H9 (cell line): Measurements from ENCODE around the gene DCTN5. TPM values are rescaled to one million over a fixed set of nuclear protein-coding genes. Genes with fewer than 3 reads are reported as not detected.

Experiments
- DNase-seq: peaks from one replicate; pipeline ENCODE4 v3.0.0-alpha.2; 2017
- H2AFZ ChIP-seq: one replicate; pipeline ENCODE4 v1.6.1; 2013; ENCODE audit warnings: mild to moderate bottlenecking, low read length, control low read depth, moderate library complexity
- H2AK5ac ChIP-seq: 2 replicates; pipeline ENCODE4 v1.6.1; 2013; ENCODE audit warnings: low read length, control low read depth, mixed read lengths; ENCODE audit not compliant: insufficient read length
- H2BK120ac ChIP-seq: one replicate; pipeline ENCODE4 v1.6.1; 2013; ENCODE audit warnings: low read depth, mild to moderate bottlenecking, low read length, control low read depth, inconsistent platforms; ENCODE audit not compliant: poor library complexity, severe bottlenecking
- H2BK12ac ChIP-seq: 2 replicates; pipeline ENCODE4 v1.6.1; 2013; ENCODE audit warnings: low read length, control low read depth, mixed read lengths, low read depth; ENCODE audit not compliant: insufficient read length
- H2BK15ac ChIP-seq: 2 replicates; pipeline ENCODE4 v1.6.1; 2013; ENCODE audit warnings: low read depth, low read length, control low read depth
- H2BK20ac ChIP-seq: one replicate; pipeline ENCODE4 v1.6.1; 2013; ENCODE audit warnings: low read depth, mild to moderate bottlenecking, low read length, control low read depth, inconsistent platforms; ENCODE audit not compliant: poor library complexity, severe bottlenecking
- H2BK5ac ChIP-seq: 2 replicates; pipeline ENCODE4 v1.6.1; 2013; ENCODE audit warnings: low read length, control low read depth, mixed read lengths; ENCODE audit not compliant: insufficient read length
- H3K14ac ChIP-seq: 2 replicates; pipeline ENCODE4 v1.6.1; 2013; ENCODE audit warnings: low read length, control low read depth; ENCODE audit not compliant: insufficient read depth
- H3K18ac ChIP-seq: 2 replicates; pipeline ENCODE4 v1.6.1; 2013; ENCODE audit warnings: low read depth, mild to moderate bottlenecking, mixed read lengths, low read length, control low read depth; ENCODE audit not compliant: insufficient read length
- H3K23ac ChIP-seq: 2 replicates; pipeline ENCODE4 v1.6.1; 2013; ENCODE audit warnings: low read length, control low read depth, mixed read lengths, low read depth; ENCODE audit not compliant: insufficient read length
- H3K23me2 ChIP-seq: 2 replicates; pipeline ENCODE4 v1.6.1; 2013; ENCODE audit warnings: low read depth, mild to moderate bottlenecking, mixed read lengths, low read length, control low read depth; ENCODE audit not compliant: insufficient read length, poor library complexity, severe bottlenecking
- H3K27ac ChIP-seq: 2 replicates; pipeline ENCODE4 v1.5.1; 2013; ENCODE audit warnings: low read length, control low read depth, mixed read lengths, low read depth; ENCODE audit not compliant: insufficient read length
- H3K27me3 ChIP-seq: 2 replicates; pipeline ENCODE4 v1.6.1; 2013; ENCODE audit warnings: low read length, control low read depth, inconsistent platforms; ENCODE audit not compliant: insufficient read depth
- H3K4ac ChIP-seq: 2 replicates; pipeline ENCODE4 v1.6.1; 2013; ENCODE audit warnings: low read depth, mild to moderate bottlenecking, control low read depth, inconsistent platforms, low read length, moderate library complexity
- H3K4me1 ChIP-seq: 2 replicates; pipeline ENCODE4 v1.6.1; 2013; ENCODE audit warnings: low read length, control low read depth, inconsistent platforms; ENCODE audit not compliant: insufficient read depth
- H3K4me2 ChIP-seq: 2 replicates; pipeline ENCODE4 v1.6.1; 2013; ENCODE audit warnings: low read length, control low read depth, mixed read lengths; ENCODE audit not compliant: insufficient read length, insufficient read depth
- H3K56ac ChIP-seq: 2 replicates; pipeline ENCODE4 v1.6.1; 2013; ENCODE audit warnings: low read depth, mild to moderate bottlenecking, mixed read lengths, low read length, control low read depth; ENCODE audit not compliant: insufficient read length
- H3K79me1 ChIP-seq: 2 replicates; pipeline ENCODE4 v1.6.1; 2013; ENCODE audit warnings: low read depth, mild to moderate bottlenecking, moderate library complexity, low read length, control low read depth, inconsistent platforms; ENCODE audit not compliant: insufficient read depth, poor library complexity, severe bottlenecking
- H3K79me2 ChIP-seq: 2 replicates; pipeline ENCODE4 v1.6.1; 2013; ENCODE audit warnings: low read length, control low read depth, inconsistent platforms; ENCODE audit not compliant: insufficient read depth
- H3K9ac ChIP-seq: 2 replicates; pipeline ENCODE4 v1.6.1; 2013; ENCODE audit warnings: low read length, control low read depth, mixed read lengths; ENCODE audit not compliant: insufficient read length; ENCODE audit errors: extremely low read depth
- H3K9me3 ChIP-seq: one replicate; pipeline ENCODE4 v1.6.1; 2013; ENCODE audit warnings: low read depth, low read length, inconsistent platforms; ENCODE audit not compliant: control insufficient read depth
- H3T11ph ChIP-seq: one replicate; pipeline ENCODE4 v1.6.1; 2013; ENCODE audit warnings: mild to moderate bottlenecking, low read length, control low read depth, inconsistent platforms
- H4K20me1 ChIP-seq: one replicate; pipeline ENCODE4 v1.6.1; 2013; ENCODE audit not compliant: control insufficient read depth, insufficient read length, insufficient read depth
- H4K5ac ChIP-seq: 2 replicates; pipeline ENCODE4 v1.6.1; 2013; ENCODE audit warnings: low read depth, mild to moderate bottlenecking, mixed read lengths, low read length, control low read depth; ENCODE audit not compliant: insufficient read length
- H4K8ac ChIP-seq: replicated peaks from 2 replicates; pipeline ENCODE4 v1.6.1; 2013; ENCODE audit warnings: low read length, control low read depth, mixed read lengths, low read depth; ENCODE audit not compliant: insufficient read length
- H4K91ac ChIP-seq: 2 replicates; pipeline ENCODE4 v1.6.1; 2013; ENCODE audit warnings: low read depth, mild to moderate bottlenecking, moderate library complexity, mixed read lengths, low read length, control low read depth; ENCODE audit not compliant: insufficient read length
- H3K27ac Mint-ChIP-seq, 3 experiments: 2 replicates in 2 of 3; 3 replicates in 1 of 3; pipeline ENCODE4 v1.8.0; 2020 to 2021; ENCODE audit warnings: mixed read lengths in 3 of 3, mild to moderate bottlenecking in 1 of 3, moderate library complexity in 1 of 3
- H3K27me3 Mint-ChIP-seq: 2 replicates; pipeline ENCODE4 v1.8.0; 2021; ENCODE audit warnings: low read depth, mild to moderate bottlenecking, moderate library complexity, mixed read lengths
- H3K36me3 Mint-ChIP-seq, 3 experiments: 2 replicates in 2 of 3; 3 replicates in 1 of 3; pipeline ENCODE4 v1.8.0; 2020 to 2021; ENCODE audit warnings: low read depth in 3 of 3, mixed read lengths in 3 of 3; ENCODE audit not compliant: insufficient read depth in 1 of 3
- H3K4me1 Mint-ChIP-seq, 2 experiments: 2 replicates each; pipeline ENCODE4 v1.8.0; 2020; ENCODE audit warnings: mixed read lengths in 2 of 2
- H3K4me3 Mint-ChIP-seq, 2 experiments: 2 replicates in 1 of 2; 3 replicates in 1 of 2; pipeline ENCODE4 v1.8.0; 2020 to 2021; ENCODE audit warnings: mild to moderate bottlenecking in 2 of 2, mixed read lengths in 2 of 2, moderate library complexity in 1 of 2
- H3K9me3 Mint-ChIP-seq, 2 experiments: 2 replicates in 1 of 2; 3 replicates in 1 of 2; pipeline ENCODE4 v1.8.0; 2020; ENCODE audit warnings: mild to moderate bottlenecking in 2 of 2, mixed read lengths in 2 of 2, moderate library complexity in 1 of 2
- WGBS: extraction: QIAGEN DNeasy Blood & Tissue Kit; methylation state at CpG from one replicate; pipeline ENCODE4 v1.1.7; 2013; ENCODE audit warnings: missing lambda C conversion rate, low lambda C conversion rate, mixed read lengths; ENCODE audit not compliant: insufficient read length; ENCODE audit errors: extremely low coverage; 5-methylcytosine and 5-hydroxymethylcytosine counted together
- total RNA-seq: library from RNA; stranded (reverse); gene quantifications from 2 replicates; pipeline ENCODE4 v1.2.1, GENCODE V29; 2021
- TF ChIP-seq, protein P1 (sequence below): fragments of 200-600 bp; sonication (generic); conservative IDR thresholded peaks from 3 replicates; pipeline ENCODE4 v1.8.0; 2021; ENCODE audit warnings: antibody characterized with exemption, mild to moderate bottlenecking

DCTN5 gene
- total RNA-seq, 1 experiment from 2014 or later = 114 TPM

DNA sequence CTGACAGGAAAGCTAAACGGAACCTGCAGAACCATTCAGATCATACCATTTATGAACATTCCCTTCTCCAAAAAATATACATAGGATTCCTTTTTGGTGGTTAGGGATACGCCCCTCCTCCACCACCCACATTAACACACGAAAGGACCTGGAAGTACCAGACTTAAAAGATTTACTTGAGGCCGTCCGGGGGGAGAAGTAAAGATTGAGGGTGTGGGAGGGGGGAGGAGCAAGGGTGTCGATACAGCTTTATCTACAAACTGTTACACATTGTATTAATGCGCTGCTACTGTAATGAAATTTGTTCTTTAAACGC, 693 bp upstream of the DCTN5 start:
- Mint-ChIP-seq H3K9me3 (no peaks in the 10 kb centered on the region), H3K4me3 (peak overlapping the region; percentile 100), H3K27me3 (no peaks in the 10 kb centered on the region), H3K27ac (peak overlapping the region; percentile 92 to 98 (median 97)), H3K4me1 (peaks cover 9 to 17% of the 10 kb centered on the region in 2 experiments), H3K36me3 (peaks cover 10 to 51% (median 42%) of the 10 kb centered on the region in 3 experiments; a peak in 6 of 7 replicates)
- Histone ChIP-seq H3K27me3 (no peaks in the 10 kb centered on the region), H2BK120ac (no peak overlapping the region), H4K5ac (peak overlapping the region; percentile 35), H3K18ac (peak overlapping the region; percentile 45), H3K4ac (no peak overlapping the region), H3K79me2 (peaks cover 1% of the 10 kb centered on the region; the same call in 1 of the 2 replicates), H2AK5ac (no peak overlapping the region), H2BK5ac (no peak overlapping the region), H3K14ac (peak overlapping the region; percentile 33; the same call in 1 of the 2 replicates), H3K23ac (no peak overlapping the region), H4K91ac (no peak overlapping the region), H3K4me2 (peak overlapping the region; percentile 78), H2AFZ (no peak overlapping the region), H3K9ac (peak overlapping the region; percentile 90), H4K8ac (no peak overlapping the region), H3K27ac (peak overlapping the region; percentile 29), H2BK20ac (no peak overlapping the region), H3K23me2 (peaks cover 4% of the 10 kb centered on the region), H4K20me1 (peaks cover 4% of the 10 kb centered on the region), H3K9me3 (no peaks in the 10 kb centered on the region), H3K4me1 (no peaks in the 10 kb centered on the region), H2BK12ac (no peak overlapping the region), H2BK15ac (no peak overlapping the region), H3T11ph (no peak overlapping the region), H3K56ac (no peak overlapping the region), H3K79me1 (peaks cover 5% of the 10 kb centered on the region)
- no CpG with 5 or more reads among the region's 8 CpGs for WGBS
- TF ChIP-seq, protein P1, sequence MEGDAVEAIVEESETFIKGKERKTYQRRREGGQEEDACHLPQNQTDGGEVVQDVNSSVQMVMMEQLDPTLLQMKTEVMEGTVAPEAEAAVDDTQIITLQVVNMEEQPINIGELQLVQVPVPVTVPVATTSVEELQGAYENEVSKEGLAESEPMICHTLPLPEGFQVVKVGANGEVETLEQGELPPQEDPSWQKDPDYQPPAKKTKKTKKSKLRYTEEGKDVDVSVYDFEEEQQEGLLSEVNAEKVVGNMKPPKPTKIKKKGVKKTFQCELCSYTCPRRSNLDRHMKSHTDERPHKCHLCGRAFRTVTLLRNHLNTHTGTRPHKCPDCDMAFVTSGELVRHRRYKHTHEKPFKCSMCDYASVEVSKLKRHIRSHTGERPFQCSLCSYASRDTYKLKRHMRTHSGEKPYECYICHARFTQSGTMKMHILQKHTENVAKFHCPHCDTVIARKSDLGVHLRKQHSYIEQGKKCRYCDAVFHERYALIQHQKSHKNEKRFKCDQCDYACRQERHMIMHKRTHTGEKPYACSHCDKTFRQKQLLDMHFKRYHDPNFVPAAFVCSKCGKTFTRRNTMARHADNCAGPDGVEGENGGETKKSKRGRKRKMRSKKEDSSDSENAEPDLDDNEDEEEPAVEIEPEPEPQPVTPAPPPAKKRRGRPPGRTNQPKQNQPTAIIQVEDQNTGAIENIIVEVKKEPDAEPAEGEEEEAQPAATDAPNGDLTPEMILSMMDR = no peak
- no peak for DNase-seq
